HG03575 (cell line): ENCODE measurements around the gene UBAC2.
"Not testable (repeated sequence)": the region's sequence is repeated elsewhere in the genome, so short reads cannot be mapped to it uniquely, and the experiment has no call there.

Experiments used
- ATAC-seq: cut with Tn5 transposase; IDR thresholded peaks from one replicate; pipeline ENCODE4 v1.9.1; 2021; ENCODE audit not compliant: unreplicated experiment, insufficient number of reproducible peaks, low FRiP score; ENCODE audit errors: extremely low read depth

The UBAC2 gene

GRCh38 chr13:99208185-99208584 lies 7.5 kb downstream of the UBAC2 start:
- no peak for ATAC-seq

GRCh38 chr13:99208845-99209527 lies 8.3 kb downstream of the UBAC2 start:
- no peak for ATAC-seq

DNA sequence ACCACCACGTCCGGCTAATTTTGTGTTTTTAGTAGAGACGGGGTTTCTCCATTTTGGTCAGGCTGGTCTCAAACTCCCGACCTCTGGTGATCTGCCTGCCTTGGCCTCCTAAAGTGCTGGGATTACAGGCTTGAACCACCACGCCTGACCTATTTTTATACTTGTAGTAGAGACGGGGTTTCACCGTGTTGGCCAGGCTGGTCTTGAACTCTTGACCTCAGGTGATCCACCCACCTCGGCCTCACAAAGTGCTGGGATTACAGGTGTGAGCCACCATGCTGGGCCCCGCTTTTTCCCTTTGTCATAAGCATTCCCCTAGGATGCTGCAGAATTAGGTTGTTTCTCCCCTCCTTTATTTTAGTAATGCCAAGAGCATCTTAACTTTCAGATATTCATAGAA lies 10.0 kb downstream of the UBAC2 start:
- not testable (repeated sequence) for ATAC-seq

GRCh38 chr13:99211421-99212035 lies 10.9 kb downstream of the UBAC2 start:
- no peak for ATAC-seq

DNA sequence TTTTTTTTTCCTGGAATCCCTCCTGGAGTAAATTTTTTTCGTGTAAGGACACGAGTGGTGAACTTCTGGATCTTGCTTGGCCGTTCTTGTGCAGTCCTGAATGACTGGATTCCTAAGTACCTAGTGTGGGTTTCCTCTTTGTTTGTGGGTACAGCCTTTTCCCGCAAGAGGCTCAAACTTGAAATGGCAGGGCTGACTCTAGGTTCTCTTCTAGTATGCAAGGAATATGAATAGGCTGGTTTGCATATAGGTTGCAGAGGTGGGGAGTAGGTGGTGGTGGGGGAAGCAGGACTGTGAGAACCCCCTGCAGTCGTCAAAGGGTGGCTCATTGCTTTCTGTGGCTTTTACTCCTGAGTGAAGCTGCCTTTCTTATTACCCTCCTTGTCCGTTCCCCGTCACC lies 13.6 kb downstream of the UBAC2 start:
- ATAC-seq, result peak; percentile 36

- ATAC-seq, result no peak
Measured at GRCh38 chr13:99214731-99215130, 14.1 kb downstream of the UBAC2 start.

DNA sequence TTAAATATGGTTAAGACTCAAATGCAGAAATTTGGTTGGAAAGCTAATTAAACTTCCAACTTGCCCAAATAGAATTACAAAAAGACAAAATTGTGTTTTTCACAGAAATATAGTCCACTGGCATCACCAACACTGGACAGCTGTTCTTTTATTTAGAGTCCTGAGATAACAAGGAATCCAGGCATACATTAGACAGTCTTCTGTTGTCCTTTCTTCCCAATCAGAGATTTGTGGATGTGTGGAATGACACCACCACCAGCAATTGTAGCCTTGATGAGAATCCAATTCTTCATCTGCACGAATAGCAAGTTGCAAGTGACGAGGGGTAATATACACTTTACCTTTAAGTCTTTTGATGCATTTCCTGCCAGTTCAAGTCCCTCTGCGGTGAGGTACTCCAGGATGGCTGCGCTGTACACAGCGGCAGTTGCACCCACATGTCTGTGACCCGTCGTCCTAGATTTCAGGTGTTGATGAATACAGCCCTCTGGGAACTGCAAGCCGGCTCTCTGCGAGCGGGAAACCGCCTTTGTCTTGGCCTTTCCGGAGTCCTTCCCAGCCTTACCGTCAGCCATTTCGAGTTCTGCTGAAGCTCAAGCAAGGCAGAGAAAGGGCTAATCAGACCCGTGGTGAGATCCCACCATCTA lies 14.7 kb downstream of the UBAC2 start:
- ATAC-seq, result no peak

- ATAC-seq, result no peak
Measured at GRCh38 chr13:99217461-99218110, 16.9 kb downstream of the UBAC2 start.

- no peak for ATAC-seq
Measured at GRCh38 chr13:99218126-99218525, 17.5 kb downstream of the UBAC2 start.

DNA sequence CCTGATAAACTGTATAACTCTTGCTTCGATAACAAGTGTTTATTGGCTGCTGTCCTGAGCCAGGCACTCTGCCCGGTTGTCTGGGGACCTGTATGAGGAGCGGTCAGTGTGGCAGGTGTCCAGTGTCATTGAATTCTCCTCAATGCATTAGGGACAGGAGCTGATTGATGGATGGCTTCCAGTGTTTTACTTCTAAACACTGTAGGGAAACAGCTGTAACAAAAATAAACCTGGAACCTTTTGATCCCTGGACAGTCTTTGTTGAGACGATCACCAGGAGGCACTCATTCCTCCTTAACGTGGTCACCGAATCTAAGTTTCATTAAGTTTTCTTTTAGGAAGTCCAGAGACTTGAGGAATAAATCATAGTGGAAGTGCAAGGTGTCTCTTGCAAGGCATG lies 17.9 kb downstream of the UBAC2 start:
- ATAC-seq, result no peak

GRCh38 chr13:99218969-99219368 lies 18.3 kb downstream of the UBAC2 start:
- no peak for ATAC-seq

DNA sequence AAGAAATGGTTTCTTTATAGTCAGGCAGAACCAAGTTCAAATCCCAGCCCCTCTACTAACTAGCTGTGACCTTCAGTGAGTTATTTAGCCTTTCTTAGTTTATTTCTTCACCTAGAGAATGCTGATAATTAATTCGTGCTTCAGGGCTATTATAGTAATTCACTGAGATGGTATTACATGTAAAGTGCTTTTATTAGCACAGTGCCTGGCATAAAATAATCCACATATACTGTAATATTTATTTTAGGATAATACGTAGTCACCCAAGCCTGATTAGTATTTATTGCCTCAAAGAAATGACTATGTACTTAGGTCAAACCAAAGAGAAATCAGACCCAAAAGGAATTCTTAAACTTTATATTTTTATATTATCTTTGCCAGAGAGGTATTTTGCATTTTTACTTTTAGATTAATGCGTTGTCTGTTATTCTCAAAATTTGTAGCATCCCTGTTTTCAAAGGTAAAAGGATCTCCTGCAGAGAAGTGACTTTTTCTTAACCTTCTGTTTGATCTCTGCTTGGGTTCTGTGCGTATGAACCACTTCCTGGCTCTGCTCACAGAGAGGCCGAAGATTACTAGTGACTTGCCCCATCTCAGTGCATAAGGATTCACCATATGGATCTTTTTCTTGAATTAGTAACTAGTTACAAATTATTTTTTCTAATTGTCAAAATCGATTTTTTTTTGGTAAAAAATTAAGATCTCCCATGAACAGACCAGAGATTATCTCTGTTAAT lies 19.7 kb downstream of the UBAC2 start:
- ATAC-seq, result no peak

- no peak for ATAC-seq
Measured at GRCh38 chr13:99221567-99222239, 21.0 kb downstream of the UBAC2 start.

GRCh38 chr13:99223587-99223986 lies 22.9 kb downstream of the UBAC2 start:
- ATAC-seq, result no peak

DNA sequence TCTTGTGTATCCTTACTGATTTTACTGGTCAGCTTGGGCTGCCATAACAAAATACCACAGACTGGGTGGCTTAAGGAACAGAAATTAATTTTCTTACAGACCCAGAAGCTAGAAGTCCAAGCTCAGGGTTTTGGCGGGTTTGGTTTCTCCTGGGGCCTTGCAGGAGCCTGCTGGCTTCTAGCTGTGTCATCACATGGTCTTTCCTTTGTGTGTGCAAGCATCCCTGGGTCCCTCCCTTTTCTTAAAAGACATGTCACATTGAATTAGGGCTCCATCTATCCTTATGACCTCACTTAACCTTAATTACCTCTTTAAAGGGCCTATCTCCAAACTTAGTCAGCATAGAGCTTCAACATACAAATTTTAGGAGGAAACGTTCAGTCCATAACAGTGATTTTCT lies 23.4 kb downstream of the UBAC2 start:
- no peak for ATAC-seq

DNA sequence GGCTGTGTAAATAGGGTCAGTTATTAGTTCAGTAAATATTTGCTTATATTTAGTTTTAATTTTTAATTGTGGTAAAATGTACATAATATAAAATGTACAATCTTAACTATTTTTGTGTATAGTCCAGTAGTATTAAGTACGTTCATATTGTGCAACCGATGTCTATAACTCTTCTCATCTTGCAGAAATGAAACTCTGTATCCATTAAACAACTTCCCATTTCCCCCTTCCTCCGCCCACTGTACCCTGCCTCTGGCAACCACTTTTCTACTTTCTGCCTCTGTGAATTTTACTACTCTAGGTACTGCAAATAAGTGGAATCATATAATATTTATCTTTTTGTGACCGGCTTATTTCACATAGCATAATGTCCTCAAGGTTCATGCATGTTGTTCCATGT lies 24.4 kb downstream of the UBAC2 start:
- ATAC-seq, result no peak

DNA sequence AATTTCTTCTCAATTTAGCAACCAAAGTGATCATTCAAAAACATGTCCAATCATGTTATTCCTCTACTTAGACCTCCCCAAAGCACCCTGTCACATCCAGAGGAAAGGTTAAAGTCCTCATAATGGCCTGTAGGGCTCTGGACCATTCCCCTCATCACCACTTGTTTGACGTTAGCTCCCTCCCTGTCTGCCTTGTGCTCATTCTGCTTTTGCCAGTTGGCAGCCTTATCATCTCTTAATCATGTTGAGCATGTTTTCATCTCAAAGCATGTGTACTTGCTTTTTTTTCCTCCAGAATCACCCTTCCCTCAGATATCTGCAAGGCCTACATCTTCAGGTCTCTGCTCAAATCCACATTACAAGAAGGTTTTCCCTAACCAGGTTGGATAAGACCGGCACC lies 25.9 kb downstream of the UBAC2 start:
- ATAC-seq, result no peak

- ATAC-seq, result no peak
Measured at GRCh38 chr13:99227331-99227900, 26.8 kb downstream of the UBAC2 start.
